HG03457 (cell line): Measurements from ENCODE around the gene CFDP1.

Experiments used
- ATAC-seq: cut with Tn5 transposase; IDR thresholded peaks from one replicate; pipeline ENCODE4 v1.9.1; 2021; ENCODE audit warnings: moderate number of reproducible peaks; ENCODE audit not compliant: unreplicated experiment

CFDP1 gene

DNA sequence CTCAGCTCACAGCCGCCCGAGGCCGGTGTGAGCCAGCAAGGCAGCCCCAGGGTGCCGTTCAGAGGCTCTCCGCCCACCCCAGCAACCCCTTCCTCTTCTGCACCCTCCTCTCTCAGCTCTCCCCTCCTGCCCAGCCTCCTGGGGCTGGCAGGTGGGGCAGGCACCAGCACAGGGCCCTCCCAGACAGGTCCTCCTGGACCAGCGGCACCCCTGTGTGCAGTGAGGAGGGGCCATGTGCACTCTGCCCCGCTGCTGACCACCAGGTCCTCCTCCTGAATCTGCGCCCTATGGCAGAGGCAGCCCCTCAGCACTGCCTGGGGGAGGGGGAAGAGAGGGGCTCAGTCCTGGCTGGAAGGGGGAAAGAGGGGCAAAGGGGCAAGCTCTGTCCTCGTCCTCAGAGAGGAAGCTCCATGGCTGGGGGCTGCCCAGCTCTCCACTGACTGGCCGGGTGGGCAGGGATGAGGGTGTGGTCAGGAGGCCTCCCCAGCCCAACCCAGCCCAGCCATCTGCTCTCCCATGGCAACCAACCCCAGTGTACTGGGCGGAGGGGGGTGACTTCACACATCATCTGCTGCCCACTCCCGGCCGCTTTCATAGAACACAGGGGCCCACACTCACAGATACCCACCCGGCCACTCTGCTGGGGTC lies 176.5 kb downstream of the CFDP1 start:
- no peak for ATAC-seq

DNA sequence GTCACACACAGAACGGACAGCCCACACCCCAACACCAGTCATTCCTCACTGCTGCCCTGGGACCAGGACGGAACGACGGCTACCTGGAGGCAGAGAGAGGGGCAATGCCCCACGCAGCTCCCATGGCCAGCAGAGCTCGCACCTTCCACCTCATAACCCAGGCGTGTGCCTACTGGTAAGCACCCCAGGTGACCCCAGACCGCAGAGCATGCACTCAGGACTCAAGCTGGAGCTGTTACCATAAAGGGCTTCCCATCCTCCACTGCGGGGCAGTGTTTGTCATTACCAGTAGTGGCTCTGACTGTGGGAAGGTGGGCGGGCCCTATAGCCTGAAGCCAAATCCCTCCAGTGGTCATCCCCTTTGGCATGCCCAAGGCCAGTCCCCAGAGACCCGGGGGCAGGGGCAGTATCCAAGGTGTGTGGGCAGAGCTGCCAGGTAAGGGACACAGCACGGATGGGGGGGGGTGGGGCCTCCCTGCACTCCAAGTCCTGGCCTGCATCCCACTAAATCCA lies 177.2 kb downstream of the CFDP1 start:
- no peak for ATAC-seq

DNA sequence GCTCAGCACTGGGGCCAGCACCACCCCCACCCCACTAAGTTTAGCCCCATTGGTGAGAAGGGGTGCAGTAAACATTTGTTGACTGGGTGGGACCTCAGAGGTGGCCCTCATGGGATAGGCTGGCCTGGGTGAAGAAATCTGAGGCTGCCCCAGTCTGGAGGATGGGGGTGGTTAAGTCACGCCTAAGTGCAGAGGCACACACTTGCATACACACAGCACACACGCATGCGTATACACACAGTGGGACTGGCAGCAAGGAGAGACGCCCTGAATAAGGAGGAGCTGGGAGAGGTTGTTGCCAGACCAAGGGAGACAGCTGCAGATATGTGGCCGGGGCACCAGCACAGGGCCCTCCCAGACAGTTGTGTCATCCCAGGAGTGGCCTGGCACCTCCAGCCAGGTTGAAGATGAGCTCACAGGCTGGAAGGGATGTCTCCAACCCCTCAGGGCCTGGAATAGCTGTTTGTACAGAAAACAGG lies 178.9 kb downstream of the CFDP1 start:
- ATAC-seq = no peak

DNA sequence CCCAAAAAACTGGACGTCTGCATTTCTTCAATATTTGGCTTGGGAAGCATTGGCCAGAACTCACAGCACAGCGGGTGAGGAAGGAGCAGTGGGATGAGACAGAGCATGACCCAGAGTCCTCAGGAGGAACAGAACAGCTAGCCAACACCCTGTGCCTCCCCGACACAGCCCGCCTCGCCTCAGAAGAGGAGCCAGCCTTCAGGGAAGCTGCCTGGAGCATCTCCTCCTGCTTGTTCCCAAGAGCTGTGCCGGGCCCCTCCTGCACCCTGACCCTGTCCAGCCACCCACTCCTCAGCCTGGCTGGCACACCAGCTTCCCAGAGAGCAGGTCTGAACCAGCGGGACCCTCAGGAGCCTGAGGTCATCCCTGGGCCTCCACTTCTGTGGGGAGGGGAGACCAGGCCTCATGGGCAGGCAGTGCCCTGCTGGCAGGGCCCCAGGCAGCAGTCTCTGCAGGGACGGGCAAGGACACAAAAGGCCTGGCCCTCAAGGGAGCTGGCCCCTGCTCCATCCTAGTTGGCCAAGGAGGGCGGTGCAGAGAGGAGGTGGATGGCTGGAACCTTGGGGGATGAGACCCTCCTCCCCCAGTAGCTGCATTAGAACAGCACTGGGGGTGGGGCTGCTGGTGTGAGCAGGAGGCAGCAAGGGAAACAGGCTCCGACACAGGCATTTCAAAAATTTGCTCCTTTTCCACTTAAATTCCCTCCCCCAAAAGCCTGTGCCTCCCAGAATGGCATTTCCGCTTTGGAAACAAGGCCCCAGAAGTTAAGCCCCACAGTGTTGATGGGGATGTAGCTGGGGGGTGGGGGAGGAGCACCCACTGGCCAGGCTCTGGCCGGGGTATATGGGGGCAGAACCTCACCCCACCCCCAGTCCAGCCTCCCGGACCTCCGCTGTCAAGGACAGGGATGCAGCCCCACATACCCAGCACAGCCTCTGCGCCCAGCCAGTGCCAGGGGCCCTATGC lies 180.1 kb downstream of the CFDP1 start:
- no peak for ATAC-seq

DNA sequence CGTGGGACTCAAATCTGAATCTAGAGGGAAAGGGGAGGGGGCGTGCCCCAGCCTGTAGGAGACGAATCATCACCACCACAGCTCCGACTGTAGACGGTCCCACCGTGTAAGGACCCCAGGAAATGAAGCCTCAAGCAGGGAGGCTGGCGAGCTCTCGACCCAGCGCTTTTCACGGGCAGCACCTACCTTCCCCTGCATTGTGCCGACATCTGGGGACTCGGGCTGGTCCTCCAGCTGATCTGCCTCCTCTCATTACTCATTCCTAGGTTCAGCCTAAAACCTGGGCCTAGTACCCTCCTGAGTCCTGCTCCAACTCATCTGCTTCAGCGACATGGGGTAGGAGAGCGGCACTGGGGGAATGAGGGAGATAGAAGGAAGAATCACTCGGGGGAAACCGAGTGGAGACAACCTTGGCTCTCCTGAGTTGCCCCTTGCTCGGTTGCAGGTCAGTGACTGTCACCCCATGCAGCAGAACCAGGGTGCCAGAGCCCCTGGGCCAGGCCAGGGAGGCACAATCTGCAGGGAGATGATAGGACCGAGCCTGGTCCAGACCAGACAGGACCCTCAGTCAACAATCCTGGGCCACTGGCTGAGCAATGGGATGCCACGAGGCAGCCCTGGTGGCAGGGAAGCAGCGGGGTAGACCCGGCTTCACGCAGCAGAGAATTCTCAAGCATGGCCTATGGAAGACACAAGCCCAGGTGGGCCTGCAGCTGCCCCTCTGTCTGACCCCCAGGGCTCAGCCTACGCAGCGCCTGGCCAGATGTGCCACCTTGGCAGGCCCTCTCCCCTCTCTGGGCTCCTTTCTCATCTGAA lies 181.0 kb downstream of the CFDP1 start:
- ATAC-seq = no peak

DNA sequence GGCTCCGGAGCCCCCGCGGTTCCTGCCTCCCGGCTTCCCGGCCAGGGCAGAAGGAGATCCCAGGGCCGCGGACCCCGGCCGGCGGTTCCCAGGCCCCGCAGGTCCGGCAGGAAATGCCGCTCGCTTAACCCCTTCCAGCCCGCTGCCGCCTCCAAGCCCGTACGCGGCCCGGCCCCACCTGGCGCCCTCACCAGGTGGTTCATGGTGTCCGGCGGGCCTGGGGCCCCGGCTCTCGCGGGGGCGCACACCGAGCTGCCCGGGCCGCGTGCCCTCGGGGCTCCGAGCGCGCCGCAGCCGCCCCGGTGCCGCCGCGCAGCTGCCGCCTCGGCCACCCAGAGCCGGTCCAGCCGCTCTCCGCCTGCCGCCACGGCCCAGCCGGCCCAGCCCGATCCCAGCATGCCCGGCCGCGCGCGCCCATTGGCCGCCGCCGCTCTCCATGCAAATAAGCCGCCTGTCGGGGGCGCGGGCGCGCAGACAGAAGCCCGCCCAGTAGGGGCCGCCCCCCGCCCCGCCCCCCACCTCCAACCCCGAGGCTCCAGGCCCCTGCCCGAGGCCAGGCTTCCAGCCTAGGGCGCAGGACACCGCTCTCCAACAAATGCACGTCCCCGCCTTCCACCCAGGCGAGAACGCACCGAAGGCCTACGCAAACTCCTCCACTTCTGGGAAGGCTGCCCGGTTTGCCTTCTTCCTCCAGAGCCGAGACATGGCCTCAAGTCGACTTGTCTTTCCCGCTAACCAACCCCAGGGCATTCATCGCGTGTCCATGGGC lies 181.8 kb downstream of the CFDP1 start, which contains the start of gene BCAR1:
Gene BCAR1 (minus strand): TSS at position 345 of the 769 bp plus-strand sequence. CDS start 142 bp downstream, at position 203.
- ATAC-seq = peak; percentile 68

DNA sequence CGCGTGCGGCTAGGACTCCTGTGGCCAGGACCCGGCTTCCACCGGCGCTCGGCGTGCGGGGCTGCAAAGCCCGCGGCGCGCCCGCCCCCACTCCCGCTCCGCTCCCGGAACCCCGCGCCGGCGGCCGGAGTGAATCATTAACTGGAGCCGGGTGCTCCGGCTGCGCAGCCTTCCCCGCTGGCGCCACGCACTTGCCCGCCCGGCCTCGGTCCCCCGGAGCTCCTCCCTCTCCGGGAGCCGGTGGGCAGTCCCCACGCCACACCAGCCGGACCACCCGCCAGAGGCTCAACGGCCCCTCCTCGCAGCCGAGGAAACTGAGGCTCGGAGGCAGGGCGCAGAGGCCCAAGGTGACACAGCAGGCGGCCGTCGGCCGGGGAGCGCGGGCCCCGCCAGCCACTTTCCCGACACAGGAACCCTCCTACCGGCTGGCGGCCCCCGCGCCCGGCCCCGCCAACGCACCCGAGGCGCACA lies 182.5 kb downstream of the CFDP1 start:
- ATAC-seq = peak; percentile 14

DNA sequence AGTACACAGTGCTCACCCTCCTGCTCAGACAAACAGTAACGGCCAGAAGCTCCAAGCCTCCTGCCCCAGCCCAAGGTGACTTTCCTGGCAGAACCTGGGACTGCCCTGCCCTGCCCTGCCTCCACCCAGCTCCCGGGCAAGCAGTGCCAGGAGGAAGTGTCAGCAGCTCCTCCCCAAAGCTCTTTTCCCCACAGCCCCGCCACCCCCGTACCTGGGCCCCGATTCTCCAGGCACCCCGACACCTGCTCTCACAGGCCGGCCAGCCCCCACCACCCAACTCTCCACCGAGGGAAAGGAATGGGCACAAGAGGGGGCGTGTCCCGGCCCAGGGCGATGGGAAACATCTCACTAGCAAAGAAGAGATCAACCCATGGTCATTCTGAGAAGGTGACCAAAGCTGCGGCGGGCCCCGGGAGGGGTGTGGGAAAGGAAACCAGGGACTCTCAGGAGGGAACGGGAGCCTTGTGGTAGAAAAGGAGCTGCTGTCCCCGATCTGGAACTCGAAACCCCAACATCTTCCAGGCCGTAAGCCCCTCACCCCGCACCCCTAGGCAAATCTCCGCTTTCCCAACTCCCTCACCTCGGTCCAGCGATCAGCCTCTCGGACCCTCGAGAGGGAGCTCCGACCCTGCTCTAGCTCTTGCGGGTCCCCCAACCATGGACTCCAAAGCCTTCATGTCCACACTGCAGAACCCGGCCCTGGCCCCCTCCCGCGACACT lies 183.1 kb downstream of the CFDP1 start:
- ATAC-seq = no peak

DNA sequence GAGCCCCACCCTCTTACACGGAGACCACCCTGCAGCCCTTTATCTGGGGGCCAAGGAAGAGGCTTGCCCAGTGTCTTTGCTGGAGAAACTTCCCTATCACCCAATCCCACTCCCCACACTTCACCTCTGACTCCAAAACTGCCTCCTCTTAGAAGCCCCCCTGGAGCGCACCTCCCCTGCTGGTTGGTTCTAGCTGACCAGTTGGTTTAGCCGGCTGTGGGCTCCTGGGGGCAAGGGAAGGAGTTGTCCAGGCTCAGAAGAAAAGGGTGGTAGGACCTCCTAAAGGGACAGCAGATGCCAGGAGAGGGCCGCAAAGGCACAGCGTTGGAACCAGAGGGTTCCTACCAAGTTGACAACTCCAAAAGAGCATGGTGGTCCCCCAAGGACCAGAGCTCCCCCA lies 183.9 kb downstream of the CFDP1 start:
- ATAC-seq = no peak

DNA sequence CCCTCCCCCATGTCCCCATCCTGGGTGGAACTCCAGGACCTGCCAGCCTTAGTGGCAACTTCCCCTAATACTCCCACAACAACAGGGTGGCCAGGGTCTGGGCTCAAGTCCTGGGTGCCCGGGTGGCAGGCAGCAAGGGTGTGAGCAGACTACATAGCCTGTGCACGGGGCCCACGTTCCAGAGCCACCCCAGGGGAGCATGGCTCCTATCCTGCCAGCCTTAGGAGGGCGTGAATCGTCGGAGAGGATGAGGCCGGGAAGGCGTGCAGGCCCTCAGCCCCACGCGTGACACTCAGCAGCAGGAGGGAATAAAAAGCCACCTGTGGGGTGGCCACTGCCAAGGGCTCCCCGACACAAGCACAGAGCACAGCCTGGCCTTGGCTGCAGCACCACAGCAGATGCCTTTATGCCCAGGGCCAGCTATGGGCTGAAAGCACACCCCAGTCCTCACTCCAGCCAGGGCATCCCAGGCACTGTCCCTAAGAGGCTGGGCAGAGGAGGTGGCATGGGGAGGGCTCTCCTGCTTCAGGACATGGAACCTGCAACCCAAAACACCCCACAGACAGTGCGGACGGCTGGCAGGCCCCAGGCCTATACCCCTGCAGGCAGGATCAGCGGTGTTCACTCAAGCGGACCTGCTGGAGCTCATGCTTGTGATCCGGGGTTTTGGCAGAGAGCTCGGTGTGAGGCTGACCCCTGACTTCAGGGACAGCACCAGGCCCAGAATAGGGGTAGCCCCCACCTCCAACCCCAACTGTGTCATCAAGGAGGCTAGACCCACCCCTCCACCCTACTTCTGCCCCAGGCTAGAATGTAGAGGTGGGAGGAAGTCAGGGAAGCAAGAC lies 184.5 kb downstream of the CFDP1 start:
- ATAC-seq = no peak

DNA sequence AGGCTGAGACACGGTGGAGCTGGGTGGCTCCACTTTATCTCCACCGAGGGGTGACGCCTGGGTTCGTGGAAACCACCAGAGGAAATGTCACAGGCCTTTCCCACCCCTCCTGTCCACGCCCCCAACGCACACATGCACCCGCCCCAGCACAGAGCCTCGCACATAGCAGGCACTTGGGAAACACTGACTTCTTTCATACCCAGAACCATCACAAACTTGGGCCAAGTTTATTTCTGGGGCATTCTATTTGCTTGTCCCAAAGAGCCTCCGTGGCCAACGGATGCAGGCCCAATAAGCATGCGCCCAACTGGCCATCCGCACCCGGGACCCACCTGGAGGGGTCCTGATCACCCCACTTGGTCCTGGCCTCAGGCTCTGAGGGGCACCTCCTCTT lies 185.2 kb downstream of the CFDP1 start:
- no peak for ATAC-seq

DNA sequence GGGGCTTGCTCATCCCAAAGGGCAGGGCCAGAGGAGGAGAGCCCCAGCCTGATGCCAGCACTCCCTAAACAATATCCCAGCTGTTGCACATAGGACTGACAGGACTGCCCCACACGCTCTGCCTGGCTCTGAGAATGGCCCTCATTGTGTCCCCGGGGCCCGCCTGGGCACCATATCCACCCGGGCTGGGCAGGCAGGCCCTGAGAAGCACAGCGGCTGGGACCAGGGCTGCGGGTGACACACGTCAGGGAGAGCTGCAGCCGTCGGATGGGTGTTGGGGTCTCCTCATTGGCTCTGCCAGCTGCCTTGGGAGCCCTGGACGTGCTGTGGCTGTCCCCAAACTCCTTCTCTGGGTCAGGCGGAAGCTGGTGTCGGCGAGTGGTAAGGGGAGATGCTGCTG lies 186.1 kb downstream of the CFDP1 start:
- ATAC-seq = no peak

DNA sequence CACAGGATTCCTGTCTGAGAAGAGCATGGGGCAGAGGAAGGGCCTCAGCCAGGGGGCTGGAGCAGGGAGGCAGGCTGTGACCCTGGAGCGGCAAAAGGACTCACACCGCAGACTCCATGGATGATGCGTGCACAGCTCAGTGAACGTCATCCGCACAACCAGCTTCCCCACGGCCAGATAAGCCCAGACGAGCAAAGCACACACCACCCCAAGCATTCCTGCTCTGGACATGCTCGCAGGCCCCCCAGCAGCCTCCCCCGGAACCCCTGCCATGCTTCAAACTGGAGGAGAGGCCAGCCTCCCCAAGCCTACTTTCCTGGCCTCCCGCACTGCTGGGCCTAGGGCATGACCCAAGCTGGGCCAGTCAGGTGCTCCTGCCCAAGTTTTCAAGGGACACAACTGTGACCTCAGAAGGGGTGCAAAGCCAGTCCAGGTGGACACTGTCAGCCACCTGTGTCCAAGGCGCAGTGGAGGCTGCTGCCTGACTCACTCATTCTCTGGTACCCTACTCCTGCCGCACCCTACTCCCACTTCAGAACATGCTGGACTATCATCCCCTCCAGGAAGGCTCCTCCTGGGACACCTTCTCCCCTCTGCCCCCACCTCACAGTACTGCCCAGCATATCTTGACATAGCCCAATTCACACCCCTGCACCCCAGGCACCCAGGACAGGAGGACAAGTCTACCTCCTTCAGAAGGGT lies 186.6 kb downstream of the CFDP1 start:
- no peak for ATAC-seq

DNA sequence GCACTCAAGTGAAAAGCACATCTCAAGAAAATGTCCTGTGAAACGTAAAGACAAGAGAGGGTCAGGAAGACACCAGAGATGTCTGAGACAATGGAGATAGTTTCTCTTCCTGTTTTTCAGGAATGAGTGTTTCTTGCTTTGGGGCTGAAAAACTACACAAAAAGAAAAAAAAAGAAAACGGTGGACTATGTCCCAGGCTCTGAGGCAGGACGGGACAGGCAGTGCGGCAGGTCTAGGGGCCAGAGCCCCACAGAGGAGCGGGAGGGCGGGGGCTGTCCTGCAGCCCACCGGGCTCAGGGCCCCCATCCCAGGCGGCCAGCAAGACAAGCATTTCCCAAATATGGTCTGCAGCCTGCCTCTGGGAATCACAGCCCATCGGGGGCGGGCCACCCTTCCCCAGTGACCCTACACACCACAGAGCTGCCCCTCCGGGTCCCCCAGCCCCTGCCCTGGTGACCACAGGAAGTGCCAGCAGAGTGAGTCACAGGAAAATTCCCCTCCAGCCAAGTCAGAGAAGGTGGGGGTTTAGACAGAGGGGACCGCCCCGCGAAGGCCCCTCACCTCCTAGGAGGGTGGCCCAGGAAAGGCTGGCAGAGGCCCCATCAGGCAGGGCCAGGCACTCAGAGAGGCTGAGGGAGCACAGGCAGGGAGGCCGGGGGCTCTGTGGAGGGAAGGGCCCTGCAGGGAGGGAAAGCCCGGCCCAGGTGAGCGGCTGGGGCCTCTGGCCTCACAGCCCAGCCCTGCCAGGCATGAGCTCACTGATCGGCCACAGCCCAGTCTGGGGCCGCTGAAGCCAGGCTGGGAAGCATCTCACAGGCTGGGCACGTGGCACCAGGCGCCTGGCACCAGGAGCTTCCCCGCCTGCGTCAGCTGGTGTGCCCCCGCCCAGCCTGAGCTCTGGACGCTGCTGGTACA lies 188.2 kb downstream of the CFDP1 start:
- ATAC-seq = no peak

DNA sequence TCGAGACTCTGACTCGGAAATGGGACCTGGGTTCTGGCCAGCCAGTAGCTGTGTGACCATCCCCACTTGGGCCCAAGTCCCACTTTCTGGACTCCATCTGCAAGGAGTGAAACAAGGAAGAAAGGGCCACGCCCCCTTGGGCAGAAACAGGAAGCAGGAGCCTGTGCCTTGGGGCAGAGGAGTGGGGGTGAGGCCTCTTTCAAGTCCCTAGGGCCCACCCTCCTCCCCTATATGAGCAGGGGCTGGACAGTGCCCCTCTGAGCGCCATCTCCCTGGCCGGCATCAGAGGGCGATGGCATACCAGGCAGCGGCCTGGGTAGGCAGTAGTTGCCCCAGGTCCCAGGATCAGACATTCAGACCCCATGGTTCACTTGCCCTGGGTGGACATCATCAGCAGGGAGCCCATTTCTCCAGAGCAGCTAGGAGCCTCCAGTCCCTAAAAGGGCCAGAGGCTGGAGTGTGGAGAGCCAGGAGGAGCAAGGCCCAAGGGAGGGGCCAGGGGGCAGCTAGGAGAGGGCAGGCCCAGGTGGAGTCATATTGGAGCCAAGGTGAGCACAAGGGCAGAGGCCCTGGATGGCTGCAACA lies 189.0 kb downstream of the CFDP1 start:
- ATAC-seq = no peak
